ENCODE measurements around the gene MCM9.

Gene MCM9

DNA sequence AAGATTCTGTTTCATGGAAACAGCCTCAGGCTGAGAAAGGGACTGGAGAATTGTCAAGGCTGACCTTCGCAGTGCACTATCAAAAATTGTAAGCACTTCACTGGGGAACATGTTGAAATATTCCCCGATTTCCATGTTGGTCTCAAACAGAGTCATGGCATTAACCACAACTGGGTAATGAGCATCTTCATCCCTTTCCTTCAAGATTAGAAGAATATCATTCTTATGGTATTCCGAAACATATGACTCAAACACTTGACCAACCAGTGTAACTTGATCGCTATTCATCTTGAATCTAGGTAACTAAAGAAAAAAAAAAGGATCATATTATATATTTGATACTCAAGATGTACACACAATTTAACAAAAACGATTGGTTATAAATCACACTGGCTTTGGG, 3.5 kb downstream of the MCM9 start:
- DNase-seq, result no peak

DNA sequence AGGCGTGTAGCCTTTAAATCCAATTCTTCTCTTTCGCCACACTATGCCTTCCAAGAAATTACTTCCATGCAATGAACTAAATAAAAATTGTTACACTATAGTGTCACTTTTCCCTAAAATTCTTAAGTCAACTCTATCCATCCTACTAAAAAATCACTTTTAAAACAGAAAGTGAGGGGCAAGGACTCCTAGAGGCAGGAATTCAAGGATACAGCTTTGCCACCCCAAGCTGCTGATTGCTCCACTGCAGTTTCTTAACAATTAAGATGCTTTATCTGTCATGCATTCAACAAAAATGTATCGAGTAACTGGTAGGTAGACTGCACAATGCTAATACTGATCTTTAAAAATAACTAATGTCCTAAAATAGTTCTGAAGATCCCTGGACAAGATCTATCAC, 4.3 kb downstream of the MCM9 start:
- no peak for DNase-seq

DNA sequence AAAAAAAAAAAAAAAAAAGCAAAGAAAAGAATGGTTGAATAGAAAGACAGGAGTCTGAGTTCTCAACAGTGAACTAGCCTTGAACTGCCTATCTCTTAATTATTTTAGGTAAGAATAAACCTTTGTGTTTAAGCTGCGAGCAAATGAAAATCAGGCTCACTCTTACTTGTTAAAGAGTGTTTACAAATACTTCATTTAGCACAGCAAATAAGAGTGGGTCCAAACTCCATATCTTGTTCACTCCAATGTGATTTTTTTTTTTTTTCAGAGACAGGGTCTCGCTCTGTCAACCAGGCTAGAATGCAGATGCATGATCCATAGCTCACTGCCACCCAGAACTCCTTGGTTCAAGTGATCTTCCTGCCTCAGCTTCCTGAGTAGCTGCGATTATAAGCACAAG, 11.9 kb downstream of the MCM9 start:
- DNase-seq, result no peak

DNA sequence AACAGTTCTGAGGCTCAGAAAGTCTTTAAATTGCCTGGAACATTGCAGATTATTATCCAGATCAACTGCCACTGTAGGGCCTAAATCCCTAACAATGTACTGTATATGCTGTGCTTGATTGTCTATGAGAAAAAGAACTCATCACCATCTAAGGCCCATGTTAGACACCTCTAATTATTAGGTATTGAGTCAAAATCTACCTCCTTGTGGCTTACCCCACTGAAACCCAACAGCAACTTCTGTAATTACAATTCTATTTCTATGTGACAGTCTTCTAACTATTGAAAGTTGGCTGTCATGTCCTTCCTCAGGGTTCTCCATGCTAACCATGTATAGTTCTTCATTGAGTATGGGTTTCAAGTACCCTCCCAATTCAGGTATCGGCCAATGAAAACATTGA, 13.9 kb downstream of the MCM9 start:
- DNase-seq, result no peak

DNA sequence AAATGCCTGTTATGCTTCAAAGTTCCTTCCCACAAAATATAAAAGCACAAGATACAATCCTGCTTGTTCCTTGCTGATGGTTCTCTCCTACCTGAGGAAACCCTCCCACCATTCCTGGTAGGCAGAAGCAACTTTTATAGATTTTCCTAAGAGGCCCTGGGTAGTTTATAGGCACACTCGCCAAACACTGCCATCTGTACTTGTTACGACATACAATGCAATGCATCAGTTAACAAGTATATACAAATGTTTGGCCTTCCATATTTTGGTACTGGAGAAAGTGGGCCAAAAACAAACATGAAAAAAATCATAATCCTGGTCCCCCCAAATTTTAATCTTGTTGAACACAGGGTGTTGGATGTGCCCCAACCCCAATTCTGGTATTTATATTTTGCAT, 16.6 kb downstream of the MCM9 start:
- no peak for DNase-seq

DNA sequence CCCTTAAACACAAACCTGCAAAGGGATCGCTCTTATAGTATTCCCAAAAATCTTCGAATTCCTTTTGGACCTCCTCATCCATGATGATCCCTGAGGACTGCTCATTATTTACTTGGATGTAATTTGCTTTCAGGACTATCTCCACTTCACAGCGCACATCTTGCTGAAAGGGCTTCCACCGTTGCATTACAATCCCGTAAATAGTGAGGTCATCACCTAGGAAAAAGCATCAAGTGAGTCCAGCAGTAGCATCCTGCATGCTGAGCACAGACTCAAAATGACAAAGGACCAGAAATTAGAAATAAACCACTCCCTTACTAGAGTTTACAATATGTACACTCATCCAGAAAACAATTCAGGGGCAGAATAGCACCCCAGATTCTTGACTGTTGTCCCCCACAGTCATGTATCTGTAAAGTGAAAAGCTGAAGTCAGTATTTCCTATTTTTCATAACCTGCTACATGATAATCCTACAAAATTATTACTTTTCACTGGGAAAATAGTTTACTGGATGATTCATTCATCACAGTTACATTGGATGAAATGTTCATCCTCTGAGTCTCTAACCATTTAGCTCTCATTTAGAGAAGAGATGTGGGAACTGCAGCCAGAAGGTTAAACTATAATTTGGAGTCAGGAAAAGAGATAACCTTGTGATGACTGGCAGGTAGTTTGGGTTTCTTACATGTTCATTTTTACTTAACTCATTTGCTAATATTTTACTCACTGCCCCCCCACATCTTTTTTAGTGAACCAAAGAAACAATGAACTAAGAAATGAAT, 17.2 kb downstream of the MCM9 start:
- DNase-seq, result no peak

DNA sequence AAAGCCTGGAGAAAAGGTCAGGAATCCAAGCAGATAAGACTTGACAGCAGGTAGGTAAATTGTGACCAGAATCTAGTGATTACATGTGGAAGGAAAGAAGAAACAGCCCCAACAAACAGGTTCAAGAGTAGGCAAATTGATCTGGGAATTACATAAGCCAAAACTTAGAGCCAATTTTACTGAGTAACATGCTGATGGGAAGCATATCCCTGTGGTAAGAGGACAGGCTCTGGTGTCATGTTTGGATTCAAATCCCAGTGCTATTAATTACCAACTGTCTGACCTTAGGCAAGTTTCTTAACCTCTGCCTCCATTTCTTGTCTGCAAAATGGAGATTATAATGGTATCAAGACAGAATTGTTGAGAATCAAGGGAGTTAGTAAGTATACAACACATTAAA, 20.4 kb downstream of the MCM9 start:
- no peak for DNase-seq

DNA sequence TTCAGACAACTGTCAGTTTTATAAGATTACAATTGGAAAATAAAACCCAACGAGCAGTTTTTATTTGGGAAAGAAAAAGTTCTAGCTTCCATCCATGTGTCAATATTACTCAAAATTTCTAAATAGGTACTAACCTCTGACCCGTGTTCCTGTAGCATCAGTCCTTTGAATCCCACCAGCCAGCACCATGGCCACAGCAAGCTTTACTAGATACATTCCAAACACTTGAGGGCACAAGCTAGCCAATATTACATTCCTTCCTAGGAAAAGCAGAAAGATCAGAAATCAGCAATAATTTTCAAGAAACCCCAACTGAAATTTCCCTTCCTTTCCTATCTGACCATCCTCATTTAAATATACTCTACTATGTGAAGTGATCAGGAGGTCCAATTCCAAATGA, 21.8 kb downstream of the MCM9 start:
- no peak for DNase-seq

DNA sequence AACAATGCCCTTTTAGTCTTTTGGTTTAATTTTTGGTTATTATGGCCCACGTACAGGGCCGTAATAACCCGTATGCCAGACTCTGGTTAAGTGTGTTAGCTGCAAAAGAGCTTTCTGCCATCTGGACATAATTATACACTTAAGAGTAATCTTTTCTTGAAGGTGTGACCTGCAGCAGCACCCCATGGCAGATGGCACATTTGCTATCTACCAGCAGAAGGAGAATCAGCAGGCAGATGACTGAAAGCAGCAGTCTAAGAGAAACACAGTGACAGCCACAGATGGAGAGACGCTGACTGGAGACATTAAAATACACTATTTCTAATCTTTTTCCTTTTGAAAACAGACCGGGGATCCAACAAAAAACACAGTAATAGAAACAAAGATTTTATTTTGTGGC, 22.3 kb downstream of the MCM9 start:
- no peak for DNase-seq

DNA sequence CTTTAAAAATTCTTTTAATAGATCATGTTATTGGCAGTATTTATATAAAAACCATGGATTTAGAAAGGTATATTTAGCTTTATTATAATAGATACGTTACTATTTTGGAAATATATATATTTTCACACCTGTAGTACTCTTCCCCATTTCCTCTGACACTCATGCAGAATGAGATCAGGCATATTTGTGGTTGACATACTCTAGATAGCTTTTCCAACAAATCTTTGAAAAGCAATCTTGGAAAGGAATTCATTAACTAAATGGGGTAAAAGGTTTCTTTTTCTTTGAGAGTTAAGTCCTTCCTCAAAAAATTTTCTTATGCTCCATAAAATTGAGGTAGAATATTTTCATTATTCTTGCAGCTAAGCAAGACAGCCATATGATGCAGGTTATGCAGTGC, 26.5 kb downstream of the MCM9 start:
- DNase-seq, result peak; percentile 12

DNA sequence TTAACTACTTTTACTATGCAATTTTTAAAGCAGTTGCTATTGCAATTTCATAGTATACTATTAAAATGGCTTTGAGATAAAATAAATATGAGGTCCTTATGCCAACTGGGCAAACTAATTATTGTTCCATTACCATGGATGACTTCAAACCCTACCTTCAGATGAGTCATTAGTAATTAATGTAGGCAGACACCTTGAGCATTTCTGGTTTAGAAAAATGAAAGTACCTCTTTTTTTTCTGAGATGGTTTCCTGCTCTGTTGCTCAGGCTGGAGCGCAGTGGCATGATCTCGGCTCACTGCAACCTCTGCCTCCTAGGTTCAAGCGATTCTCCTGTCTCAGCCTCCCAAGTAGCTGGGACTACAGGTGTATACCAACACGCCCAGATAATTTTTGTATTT, 29.1 kb downstream of the MCM9 start:
- no peak for DNase-seq

DNA sequence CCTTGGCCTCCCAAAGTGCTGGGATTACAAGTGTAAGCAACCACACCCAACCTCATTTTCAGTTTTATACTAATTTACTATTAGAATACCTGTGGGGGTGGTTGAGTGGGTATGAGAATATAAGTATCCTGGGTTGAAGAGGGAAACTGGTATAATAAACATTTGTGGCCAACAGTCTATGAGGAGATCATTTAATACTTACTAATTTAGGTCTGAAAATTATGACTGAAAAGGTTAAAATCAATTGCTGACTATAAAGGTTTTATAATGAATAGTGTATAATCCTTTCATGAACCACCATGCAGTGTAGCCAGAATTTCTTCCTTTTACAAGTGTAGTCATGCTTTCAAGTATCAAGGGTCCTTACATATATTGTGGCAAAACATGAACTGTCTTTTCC, 29.9 kb downstream of the MCM9 start:
- no peak for DNase-seq

DNA sequence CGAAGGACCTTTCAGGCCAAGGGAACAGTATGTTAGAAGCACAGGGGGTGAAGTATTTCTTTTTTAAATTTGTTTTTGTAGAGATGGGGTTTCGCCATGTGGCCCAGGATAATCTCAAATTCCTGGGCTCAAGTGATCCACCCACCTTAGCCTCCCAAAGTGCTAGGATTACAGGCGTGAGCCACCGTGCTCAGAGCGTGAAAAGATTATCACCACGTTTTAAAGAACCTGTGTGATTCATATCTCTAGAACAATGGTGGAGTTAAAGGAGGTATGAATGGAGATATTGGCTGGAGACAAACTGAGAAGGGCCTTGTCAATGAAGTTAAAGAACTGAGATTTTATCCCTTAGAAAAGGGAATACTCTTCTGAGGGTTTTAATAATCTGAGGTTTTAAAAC, 31.3 kb downstream of the MCM9 start:
- DNase-seq, result no peak

DNA sequence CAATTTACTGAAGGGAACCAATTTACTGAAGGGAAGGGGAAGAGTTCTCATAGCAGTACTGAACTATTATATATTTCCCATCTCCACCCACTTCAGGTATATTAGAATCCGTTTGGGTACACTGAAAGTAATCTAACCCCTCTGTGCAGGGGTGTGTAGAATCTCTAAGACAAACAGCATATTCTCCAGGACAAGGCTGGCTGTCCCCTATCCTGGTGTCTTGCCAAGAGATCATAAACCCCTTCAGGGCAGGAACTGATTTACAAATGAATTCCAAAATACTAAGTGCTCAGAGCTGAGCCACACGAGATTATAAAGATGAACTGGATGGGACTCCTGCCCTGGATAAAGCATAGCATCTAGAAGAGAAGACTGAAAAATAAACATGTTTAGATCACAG, 31.8 kb downstream of the MCM9 start:
- DNase-seq, result no peak

DNA sequence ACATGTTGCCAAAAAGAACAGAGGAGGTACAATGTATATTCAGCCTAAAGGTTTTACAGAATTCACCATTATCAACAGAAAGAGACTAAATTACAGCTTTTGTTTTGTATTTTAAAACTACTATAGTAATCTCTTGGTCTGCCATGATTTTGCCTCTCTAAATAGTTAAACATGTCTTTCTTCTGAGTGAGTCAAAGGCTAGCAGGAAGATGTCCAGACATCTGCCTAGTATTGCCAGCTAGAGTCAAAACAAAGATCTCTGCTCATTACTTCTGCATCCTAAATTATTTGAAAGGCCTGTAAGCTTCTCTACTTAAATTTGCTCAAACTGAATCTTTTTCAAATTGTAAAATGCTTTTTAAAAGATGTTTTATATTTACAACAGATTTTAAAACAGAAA, 32.2 kb downstream of the MCM9 start:
- DNase-seq, result peak; percentile 41

DNA sequence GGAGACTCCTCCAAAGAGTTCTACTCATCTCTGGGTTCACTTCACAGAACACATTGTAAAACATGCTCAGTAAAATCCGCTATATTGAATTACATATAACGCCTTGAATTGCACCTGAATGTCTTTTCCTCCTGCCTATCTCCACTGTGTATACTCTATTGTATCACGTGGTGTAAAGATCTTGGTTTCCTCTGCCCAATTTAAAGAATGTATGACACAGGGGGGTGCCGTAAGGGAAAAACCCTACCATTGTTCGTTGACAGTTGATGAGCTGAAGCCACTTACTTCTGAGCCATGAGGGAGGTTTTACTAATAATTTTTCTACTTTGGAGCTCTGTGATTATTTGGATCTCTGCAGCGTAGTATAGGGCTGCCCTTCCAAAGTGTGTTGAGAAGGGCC, 35.0 kb downstream of the MCM9 start:
- no peak for DNase-seq

DNA sequence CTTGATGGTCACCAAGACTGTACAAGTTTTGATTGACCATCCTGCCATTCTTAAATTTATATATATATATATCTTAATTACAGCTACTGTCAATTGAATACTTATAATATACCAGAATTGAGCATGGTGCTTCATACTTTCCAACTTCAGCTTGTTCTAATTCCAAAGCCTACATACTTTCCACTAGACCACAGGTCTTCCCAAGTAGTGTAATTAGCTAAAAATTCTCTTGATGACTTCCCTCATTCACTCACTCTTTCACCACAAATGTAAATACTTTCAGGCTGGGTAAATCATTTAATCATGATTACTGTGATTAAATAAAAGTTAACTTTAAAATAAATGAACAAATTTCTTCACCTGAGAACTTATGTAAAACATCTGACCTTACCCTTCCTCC, 37.6 kb downstream of the MCM9 start:
- peak; percentile 11 for DNase-seq

DNA sequence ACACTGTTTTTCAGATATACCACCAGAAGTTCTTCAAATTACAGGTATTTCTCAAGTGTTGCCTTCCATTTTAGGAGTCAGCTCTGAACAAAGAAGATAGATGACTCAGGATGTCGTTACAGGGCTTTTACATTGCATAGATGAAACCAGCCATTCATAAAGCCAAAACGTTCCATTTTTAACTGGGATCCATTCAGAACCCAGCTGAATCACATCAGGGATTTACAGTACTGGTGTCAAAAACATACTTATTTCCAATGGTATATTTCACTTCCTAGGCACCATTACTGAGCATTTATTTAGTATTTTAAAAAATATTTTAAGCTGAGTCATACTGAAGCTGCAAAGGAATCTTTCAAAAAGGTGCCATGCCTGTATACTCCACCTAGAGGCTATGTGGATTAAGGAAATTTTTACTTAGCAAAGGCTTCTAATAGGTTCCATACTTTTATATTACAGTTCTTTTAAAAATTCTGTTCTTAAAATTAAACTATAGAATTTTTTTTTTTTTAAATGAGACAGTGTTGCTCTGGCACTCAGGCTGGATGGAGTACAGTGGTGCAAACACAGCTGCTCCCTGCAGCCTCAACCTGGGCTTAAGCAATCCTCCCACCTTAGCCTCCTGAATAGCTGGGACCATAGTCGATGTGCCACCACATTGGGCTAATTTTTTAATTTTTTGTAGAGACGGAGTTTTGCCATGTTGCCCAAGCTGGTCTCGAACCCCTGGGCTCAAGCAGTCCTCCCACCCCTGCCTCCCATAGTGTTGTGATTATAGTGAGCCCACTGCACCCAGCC, 38.4 kb downstream of the MCM9 start:
- DNase-seq, result peak; percentile 43

DNA sequence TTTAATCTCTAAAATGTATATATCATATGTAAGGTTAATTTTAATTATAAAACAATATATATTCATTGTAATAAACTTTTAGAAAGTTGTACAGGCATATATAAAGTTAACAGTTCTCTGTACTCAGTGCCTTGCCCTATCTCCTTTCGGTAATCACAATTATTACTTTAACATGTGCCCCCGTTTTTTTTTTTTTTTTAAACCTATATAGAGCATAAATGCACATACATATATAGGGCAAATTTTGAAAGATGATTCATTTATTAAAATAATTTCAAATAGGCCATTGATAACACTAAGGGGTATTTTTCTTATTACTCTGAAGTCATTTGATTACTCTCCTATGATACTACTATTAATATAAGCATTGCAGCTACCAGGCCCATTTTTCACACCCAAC, 39.1 kb downstream of the MCM9 start:
- no peak for DNase-seq

DNA sequence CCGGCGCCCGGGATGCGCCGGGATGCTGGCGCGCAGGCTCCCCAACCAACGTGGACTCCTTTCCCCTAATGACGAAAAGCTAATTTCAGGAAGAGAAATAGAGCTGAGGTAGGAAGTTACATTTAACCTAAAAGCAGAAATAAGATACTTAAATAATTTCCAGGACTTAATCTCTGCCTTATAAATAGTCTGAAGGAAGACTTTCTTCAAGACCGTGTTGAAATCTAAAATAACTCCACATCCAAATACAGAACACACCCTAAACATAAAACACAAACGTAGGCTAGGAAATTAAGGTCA, 39.7 kb downstream of the MCM9 start:
- no peak for DNase-seq

DNA sequence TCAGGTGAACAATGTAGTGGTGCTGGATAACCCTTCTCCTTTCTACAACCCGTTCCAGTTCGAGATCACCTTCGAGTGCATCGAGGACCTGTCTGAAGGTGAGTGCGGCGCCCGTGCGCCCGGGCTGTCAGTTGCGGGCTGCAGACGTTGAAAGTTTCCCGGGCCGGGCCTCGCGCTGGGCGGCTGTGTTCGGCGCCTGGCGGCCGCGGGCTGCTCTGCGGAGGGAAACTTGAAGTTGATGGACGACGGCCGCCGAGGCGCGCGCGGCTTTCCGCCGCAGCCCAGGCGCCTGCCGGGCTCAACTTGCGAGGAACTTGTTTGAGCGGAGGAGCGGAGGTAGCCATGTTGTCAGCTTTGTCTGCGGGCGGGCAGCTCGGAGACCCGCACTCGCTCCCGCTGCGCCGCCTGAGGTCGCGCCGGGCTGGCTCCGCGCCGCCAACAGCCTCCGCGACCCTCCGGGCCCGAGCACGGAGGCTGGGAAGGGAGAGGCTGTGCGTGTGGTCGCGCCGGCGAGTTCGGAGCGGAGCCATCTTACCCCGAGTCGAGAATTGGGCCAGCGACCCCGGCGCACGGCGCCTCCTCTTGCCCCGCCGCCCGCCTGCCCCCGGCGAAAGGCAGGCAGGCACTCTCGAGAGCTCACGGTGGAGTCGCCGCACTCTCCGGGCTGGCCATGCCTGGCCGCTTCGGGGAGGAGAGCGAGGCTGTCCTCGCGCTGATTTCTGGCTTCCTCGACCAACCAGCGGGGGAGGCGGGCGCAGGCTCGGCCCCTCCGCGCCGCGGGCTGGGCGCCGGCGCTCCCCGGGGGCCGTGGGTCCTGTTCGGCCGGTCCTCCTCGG, 40.3 kb downstream of the MCM9 start:
- peak; percentile 70 for DNase-seq

DNA sequence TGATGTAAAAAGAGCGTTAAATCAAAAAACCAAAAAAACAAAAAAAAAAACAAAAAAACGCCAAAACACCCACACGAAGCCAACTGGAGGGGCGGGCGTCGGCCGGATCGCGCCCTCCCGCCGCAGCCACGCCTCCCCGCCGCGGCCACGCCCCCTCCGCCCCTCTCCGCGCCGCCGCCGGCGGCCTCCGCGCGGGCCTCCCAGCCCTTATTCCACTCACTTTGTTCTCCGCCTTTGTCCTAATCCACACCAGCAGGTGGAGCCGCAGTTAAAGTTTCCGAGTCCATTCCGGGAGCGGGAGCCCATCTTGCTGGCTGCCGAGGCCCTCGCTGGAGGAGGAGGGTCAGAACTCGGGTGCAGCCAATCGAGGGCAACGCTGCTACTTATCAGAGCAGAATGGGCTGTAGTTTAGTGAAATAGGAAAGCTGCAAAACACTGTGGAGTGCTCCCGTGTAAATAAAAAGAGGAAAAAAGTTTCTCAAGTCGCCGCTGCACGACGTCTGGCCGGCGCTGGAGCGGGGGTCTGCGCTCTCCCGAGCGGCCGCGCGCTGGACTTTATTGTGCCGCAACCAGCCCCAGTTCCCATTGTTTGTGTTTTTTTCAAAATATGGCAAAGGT, 41.0 kb downstream of the MCM9 start, which contains the start of gene ASF1A:
Gene ASF1A, plus strand, starts transcription at position 346 of the 618 bp plus-strand sequence. Its CDS starts 262 bp downstream, at position 608.
- DNase-seq, result peak; percentile 99
